ENCODE measurements around the gene IQCF6.
A peak's percentile ranks its signal among the peaks of the same experiment; 100 is the strongest.

IQCF6 gene

GRCh38 chr3:51814034-51814433, 35.0 kb upstream of the IQCF6 start:
- H3K27ac ChIP-seq = no peak overlapping the region
- TF ChIP-seq, protein P1, sequence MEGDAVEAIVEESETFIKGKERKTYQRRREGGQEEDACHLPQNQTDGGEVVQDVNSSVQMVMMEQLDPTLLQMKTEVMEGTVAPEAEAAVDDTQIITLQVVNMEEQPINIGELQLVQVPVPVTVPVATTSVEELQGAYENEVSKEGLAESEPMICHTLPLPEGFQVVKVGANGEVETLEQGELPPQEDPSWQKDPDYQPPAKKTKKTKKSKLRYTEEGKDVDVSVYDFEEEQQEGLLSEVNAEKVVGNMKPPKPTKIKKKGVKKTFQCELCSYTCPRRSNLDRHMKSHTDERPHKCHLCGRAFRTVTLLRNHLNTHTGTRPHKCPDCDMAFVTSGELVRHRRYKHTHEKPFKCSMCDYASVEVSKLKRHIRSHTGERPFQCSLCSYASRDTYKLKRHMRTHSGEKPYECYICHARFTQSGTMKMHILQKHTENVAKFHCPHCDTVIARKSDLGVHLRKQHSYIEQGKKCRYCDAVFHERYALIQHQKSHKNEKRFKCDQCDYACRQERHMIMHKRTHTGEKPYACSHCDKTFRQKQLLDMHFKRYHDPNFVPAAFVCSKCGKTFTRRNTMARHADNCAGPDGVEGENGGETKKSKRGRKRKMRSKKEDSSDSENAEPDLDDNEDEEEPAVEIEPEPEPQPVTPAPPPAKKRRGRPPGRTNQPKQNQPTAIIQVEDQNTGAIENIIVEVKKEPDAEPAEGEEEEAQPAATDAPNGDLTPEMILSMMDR (conservative IDR thresholded peaks at IDR 0.05) = no peak

GRCh38 chr3:51813539-51813938, 34.5 kb upstream of the IQCF6 start:
- H3K27ac ChIP-seq = no peak overlapping the region

GRCh38 chr3:51808934-51809333, 29.9 kb upstream of the IQCF6 start:
- TF ChIP-seq, protein P1 (conservative IDR thresholded peaks at IDR 0.05) = no peak
- H3K27ac ChIP-seq = no peak overlapping the region

More at GRCh38 chr3:51813539-51813938, 34.5 kb upstream of the IQCF6 start:
- TF ChIP-seq, protein P1 (conservative IDR thresholded peaks at IDR 0.05) = no peak

GRCh38 chr3:51802106-51802703, 23.2 kb upstream of the IQCF6 start:
- TF ChIP-seq, protein P1 (conservative IDR thresholded peaks at IDR 0.05) = no peak

DNA sequence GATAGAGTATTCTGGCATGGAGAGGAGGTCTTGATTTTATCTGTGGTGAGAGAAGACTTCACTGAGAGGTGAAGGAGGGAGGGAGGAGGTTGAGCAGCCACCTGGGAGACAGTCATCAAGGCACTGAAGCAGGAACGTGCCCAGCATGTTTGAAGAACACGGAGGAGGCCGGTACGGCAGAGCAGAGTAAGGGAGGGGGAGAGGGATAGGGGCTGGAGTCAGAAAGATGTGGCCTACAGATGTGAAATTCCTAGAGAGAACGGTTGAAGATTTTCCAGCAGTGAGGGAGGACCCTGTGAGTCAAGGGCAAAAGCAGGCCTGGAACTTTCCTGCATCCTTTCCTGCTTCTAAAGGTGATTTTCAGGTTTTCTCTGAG, 21.7 kb upstream of the IQCF6 start:
- no peak overlapping the region for H3K27ac ChIP-seq
- TF ChIP-seq, protein P1 (conservative IDR thresholded peaks at IDR 0.05) = no peak

More at GRCh38 chr3:51802106-51802703, 23.2 kb upstream of the IQCF6 start:
- no peak overlapping the region for H3K27ac ChIP-seq

- TF ChIP-seq, protein P1 (conservative IDR thresholded peaks at IDR 0.05) = peak; percentile 94
- no peak overlapping the region for H3K27ac ChIP-seq
These were observed 21.1 kb upstream of the IQCF6 start for GRCh38 chr3:51799879-51800749.

DNA sequence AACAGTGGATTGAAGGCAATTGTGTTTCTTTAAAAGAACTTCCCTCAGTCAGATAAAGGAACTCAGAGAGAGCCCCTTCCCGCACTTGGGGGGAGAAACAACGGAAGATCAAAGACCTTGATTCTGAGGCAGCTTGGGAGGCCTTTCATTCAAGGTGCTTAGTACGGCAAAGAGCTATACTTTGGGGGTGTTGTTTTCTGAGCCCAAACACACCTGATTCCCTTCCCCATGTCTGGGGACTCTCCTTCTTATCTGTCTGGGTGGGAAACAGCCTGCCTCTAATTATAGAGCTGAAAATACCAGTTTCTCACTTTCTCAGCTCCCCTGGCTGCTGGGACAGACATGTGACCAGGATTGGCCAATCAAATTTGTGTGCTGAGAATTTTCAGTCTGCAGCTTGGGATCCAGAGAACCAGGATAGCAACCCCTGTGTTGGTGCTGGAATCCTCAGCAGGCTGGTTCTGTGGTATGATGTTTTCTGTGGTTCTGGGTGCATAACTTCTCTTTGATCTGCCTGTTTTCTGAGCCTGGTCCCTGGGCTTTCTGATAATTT, 19.4 kb upstream of the IQCF6 start:
- TF ChIP-seq, protein P1 (conservative IDR thresholded peaks at IDR 0.05) = no peak
- H3K27ac ChIP-seq = no peak overlapping the region

All from VCaP (cell line).